Ishikawa (cell line): ENCODE data around the gene F2RL2.

Experiments used
- CEBPB ChIP-seq: IDR thresholded peaks from 2 replicates; pipeline ENCODE4 v1.6.1; 2012
- CREB1 ChIP-seq: IDR thresholded peaks from 2 replicates; pipeline ENCODE4 v1.6.1; 2012; ENCODE audit warnings: low read depth
- EGR1 ChIP-seq: IDR thresholded peaks from 2 replicates; pipeline ENCODE4 v1.6.1; 2012
- EP300 ChIP-seq: IDR thresholded peaks from 2 replicates; pipeline ENCODE4 v1.6.1; 2012; ENCODE audit warnings: borderline replicate concordance
- FOXM1 ChIP-seq: IDR thresholded peaks from 2 replicates; pipeline ENCODE4 v1.6.1; 2012; ENCODE audit warnings: low read depth, borderline replicate concordance
- NFIC ChIP-seq: IDR thresholded peaks from 2 replicates; pipeline ENCODE4 v1.6.1; 2012
- RAD21 ChIP-seq: IDR thresholded peaks from 2 replicates; pipeline ENCODE4 v1.6.1; 2012; ENCODE audit warnings: low read depth
- TAF1 ChIP-seq: IDR thresholded peaks from 2 replicates; pipeline ENCODE4 v1.6.1; 2012; ENCODE audit warnings: low read depth, mild to moderate bottlenecking
- TCF12 ChIP-seq: IDR thresholded peaks from 2 replicates; pipeline ENCODE4 v1.6.1; 2012; ENCODE audit warnings: low read depth
- TEAD4 ChIP-seq: IDR thresholded peaks from 2 replicates; pipeline ENCODE4 v1.6.1; 2012
- YY1 ChIP-seq: IDR thresholded peaks from 2 replicates; pipeline ENCODE4 v1.6.1; 2012; ENCODE audit warnings: low read depth
- ZBTB7A ChIP-seq: IDR thresholded peaks from 2 replicates; pipeline ENCODE4 v1.6.1; 2012; ENCODE audit warnings: low read depth
- TF ChIP-seq, protein P1 (sequence below): IDR thresholded peaks from 2 replicates; pipeline ENCODE4 v1.6.1; 2012
- TF ChIP-seq, protein P2 (sequence below): IDR thresholded peaks from 2 replicates; pipeline ENCODE4 v1.6.1; 2012; ENCODE audit warnings: low read depth, mild to moderate bottlenecking
- TF ChIP-seq, protein P3 (sequence below): IDR thresholded peaks from 2 replicates; pipeline ENCODE4 v1.6.1; 2012

Gene F2RL2

DNA sequence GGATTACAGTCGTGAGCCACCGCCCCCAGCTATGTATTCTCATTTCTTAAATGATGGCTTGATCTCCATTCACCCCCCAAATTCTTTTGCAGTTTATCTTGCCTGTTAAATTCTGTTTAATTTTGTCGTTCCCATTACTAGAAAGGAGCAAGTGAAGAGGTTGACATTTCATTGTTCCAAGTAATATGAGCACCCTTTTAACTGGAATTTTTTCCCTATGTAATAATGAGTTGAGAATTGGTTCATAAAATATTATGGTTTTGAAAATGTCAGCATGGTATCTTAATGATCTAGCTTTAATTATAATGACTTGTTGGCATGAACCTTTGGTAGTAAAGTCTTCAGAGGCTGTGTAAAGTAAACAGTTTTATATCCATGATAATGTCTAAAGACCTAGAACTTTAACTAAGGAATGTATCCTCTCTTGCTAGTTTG lies 37.4 kb downstream of the F2RL2 start:
- TF ChIP-seq, protein P1, sequence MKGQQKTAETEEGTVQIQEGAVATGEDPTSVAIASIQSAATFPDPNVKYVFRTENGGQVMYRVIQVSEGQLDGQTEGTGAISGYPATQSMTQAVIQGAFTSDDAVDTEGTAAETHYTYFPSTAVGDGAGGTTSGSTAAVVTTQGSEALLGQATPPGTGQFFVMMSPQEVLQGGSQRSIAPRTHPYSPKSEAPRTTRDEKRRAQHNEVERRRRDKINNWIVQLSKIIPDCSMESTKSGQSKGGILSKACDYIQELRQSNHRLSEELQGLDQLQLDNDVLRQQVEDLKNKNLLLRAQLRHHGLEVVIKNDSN: no peak
- TF ChIP-seq, protein P2, sequence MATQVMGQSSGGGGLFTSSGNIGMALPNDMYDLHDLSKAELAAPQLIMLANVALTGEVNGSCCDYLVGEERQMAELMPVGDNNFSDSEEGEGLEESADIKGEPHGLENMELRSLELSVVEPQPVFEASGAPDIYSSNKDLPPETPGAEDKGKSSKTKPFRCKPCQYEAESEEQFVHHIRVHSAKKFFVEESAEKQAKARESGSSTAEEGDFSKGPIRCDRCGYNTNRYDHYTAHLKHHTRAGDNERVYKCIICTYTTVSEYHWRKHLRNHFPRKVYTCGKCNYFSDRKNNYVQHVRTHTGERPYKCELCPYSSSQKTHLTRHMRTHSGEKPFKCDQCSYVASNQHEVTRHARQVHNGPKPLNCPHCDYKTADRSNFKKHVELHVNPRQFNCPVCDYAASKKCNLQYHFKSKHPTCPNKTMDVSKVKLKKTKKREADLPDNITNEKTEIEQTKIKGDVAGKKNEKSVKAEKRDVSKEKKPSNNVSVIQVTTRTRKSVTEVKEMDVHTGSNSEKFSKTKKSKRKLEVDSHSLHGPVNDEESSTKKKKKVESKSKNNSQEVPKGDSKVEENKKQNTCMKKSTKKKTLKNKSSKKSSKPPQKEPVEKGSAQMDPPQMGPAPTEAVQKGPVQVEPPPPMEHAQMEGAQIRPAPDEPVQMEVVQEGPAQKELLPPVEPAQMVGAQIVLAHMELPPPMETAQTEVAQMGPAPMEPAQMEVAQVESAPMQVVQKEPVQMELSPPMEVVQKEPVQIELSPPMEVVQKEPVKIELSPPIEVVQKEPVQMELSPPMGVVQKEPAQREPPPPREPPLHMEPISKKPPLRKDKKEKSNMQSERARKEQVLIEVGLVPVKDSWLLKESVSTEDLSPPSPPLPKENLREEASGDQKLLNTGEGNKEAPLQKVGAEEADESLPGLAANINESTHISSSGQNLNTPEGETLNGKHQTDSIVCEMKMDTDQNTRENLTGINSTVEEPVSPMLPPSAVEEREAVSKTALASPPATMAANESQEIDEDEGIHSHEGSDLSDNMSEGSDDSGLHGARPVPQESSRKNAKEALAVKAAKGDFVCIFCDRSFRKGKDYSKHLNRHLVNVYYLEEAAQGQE: no peak
- TF ChIP-seq CEBPB (no peak), CREB1 (no peak), EGR1 (no peak), TEAD4 (no peak), TAF1 (no peak), TCF12 (no peak), EP300 (no peak), YY1 (no peak), FOXM1 (no peak), ZBTB7A (no peak), RAD21 (no peak), NFIC (no peak)
- TF ChIP-seq, protein P3, sequence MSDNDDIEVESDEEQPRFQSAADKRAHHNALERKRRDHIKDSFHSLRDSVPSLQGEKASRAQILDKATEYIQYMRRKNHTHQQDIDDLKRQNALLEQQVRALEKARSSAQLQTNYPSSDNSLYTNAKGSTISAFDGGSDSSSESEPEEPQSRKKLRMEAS: no peak

DNA sequence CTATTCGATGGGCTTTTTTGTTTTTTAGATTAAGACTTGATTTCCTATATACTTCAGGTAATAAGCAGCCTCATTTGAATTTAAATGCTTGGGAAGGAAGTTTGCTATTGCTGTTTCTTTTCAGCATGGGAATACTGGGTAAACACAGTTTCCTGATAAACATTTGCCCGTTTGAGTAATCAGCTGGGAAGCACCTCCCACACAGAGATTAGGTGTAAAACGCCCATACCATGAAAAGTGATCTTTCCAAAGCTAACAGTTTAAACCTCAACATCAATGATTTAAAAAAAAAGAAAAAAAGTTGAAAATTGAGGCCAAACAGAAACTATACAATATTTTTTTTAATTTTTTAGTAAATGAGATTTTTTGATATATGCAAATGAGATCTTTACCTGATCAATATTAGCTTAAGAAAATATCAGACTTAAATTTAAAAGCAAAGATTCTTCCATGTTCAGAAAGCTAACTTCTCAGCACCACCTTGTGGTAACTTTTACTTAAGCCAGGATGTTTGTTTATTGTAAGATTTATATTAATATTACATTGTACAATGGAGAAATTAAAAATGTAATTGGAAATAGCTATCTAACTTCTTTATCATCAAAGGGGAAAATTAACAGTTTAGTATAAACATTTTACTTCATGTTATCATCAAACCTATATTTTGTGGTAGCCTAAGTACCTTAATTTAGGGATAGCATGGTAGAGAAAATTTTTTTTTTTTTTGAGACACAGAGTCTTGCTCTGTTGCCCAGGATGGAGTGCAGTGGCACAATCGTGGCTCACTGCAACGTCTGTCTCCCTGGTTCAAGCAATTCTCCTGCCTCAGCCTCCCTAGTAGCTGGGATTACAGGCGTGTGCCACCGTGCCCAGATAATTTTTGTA lies 39.8 kb downstream of the F2RL2 start:
- TF ChIP-seq, protein P3: no peak
- TF ChIP-seq CREB1 (no peak), RAD21 (peak; percentile 65), TAF1 (no peak)
- TF ChIP-seq, protein P2: no peak

DNA sequence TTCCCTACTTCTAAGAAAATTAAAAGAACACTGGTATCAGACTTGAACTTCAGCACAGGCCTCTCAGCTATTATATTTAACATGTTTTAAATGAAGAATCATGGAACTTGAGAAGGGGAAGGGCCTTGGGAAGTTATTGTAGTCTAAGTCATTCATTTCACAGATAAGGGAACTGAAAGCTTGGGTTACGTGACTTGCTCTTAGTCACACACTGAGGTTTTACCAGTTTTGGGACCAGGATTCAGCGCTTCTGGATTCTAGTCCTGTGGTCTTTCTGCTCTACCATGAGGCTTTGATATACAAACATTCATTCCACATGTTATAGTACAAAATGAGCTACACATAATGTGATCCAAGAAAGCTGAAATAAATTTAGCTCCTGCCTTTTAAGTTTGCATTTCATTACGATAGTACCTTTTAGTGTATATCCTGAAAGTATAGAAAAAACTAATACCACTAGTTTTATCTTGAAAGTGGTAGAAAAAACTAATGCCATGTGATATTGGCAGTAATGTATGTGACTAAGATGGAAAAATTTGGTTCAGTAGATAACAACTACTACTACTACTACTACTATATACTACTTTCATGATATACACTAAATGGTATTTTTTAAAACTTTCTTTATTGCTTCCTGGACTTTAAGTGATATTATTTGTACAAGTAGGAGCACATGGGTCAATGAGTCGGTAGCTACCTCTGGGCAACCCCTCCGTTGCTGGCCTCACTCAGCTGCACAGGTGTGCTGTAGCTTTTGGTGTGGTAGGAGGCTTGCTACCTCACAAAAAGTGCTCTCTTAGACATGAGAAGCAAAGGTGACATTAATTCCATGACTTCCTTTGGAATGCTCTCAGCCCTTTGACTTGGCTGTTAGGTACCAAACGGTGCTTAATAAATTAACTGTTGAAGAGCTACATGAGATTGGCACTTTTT lies 40.7 kb downstream of the F2RL2 start:
- TF ChIP-seq CEBPB: no peak
- TF ChIP-seq EGR1: no peak
- TF ChIP-seq, protein P3: no peak
- TF ChIP-seq EP300: no peak
- TF ChIP-seq TAF1: no peak
- no peak for TF ChIP-seq NFIC
- TF ChIP-seq TEAD4: no peak
- TF ChIP-seq TCF12: no peak
- TF ChIP-seq, protein P1: no peak
- TF ChIP-seq YY1: no peak
- no peak for TF ChIP-seq RAD21
- no peak for TF ChIP-seq FOXM1
- no peak for TF ChIP-seq CREB1

DNA sequence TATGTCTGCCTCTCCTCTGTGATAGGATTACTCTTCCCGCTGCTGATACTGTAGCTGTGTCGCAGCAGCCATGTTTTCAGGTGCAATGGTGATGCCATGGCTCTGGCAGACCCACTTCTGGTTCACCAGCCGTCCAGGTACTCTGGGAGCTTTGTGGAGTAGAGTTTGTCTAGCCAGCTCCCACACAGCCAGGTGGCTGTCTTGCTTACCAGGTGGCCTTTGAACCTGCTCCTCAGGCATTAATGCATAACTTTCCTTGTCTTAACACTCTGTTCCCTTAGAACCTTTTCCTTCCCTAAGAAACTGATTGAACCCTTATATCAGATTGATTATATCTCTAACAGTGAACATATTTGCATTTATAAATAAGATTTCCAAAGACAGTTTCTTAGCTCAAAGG lies 42.2 kb downstream of the F2RL2 start:
- TF ChIP-seq, protein P3: no peak
- TF ChIP-seq CREB1 (no peak), EP300 (no peak), TEAD4 (no peak), FOXM1 (no peak), NFIC (no peak), RAD21 (no peak), CEBPB (no peak), TAF1 (no peak), TCF12 (no peak), YY1 (no peak), ZBTB7A (no peak), EGR1 (no peak)
- TF ChIP-seq, protein P2: no peak
- TF ChIP-seq, protein P1: no peak
